GM21528 (cell line): ENCODE data around the gene WAS.
"Not testable (repeated sequence)": the region's sequence is repeated elsewhere in the genome, so short reads cannot be mapped to it uniquely, and the experiment has no call there.

ENCODE experiments used
- ATAC-seq: cut with Tn5 transposase; IDR thresholded peaks from one replicate; pipeline ENCODE4 v1.9.1; 2021; ENCODE audit warnings: mild to moderate bottlenecking, moderate library complexity; ENCODE audit not compliant: unreplicated experiment, low FRiP score

WAS gene

DNA sequence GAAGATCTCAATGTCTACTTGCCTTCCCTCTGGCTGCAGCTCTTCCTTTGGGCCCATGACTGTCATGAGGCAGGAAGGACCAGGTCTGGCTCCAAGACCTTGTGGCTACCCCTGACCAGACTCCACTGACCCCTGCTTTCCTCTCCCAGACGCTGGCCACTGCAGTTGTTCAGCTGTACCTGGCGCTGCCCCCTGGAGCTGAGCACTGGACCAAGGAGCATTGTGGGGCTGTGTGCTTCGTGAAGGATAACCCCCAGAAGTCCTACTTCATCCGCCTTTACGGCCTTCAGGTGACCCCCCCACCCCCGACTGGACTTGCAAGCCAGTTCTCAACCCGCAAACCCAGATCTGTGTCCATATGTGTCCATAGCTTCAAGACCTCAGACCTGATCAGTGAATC lies 535 bp downstream of the WAS start:
- no peak for ATAC-seq

DNA sequence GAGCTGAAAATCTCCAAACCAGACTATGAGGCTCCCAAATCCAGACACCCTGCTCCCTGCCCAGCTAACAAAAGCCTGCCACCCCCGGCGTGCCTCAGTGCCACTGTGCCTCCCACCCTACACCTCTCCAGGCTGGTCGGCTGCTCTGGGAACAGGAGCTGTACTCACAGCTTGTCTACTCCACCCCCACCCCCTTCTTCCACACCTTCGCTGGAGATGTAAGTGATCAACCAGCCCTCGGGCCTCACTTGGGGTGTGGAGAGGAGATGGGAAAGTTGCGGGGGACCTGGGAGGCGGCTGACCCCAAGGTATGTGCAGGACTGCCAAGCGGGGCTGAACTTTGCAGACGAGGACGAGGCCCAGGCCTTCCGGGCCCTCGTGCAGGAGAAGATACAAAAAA lies 1.8 kb downstream of the WAS start:
- ATAC-seq = no peak

DNA sequence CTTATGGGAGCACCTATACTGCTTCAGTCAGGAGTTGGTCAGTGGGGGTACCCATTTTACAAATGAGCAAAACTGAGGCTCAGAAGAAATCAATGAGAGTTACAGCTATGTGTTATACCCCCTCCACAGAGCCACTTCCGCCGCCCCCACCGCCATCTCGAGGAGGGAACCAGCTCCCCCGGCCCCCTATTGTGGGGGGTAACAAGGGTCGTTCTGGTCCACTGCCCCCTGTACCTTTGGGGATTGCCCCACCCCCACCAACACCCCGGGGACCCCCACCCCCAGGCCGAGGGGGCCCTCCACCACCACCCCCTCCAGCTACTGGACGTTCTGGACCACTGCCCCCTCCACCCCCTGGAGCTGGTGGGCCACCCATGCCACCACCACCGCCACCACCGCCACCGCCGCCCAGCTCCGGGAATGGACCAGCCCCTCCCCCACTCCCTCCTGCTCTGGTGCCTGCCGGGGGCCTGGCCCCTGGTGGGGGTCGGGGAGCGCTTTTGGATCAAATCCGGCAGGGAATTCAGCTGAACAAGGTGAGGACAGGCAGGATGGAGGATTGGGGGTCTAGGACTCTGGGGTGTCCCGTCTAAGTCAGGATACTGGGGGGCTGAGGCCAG lies 5.0 kb downstream of the WAS start:
- ATAC-seq = no peak

DNA sequence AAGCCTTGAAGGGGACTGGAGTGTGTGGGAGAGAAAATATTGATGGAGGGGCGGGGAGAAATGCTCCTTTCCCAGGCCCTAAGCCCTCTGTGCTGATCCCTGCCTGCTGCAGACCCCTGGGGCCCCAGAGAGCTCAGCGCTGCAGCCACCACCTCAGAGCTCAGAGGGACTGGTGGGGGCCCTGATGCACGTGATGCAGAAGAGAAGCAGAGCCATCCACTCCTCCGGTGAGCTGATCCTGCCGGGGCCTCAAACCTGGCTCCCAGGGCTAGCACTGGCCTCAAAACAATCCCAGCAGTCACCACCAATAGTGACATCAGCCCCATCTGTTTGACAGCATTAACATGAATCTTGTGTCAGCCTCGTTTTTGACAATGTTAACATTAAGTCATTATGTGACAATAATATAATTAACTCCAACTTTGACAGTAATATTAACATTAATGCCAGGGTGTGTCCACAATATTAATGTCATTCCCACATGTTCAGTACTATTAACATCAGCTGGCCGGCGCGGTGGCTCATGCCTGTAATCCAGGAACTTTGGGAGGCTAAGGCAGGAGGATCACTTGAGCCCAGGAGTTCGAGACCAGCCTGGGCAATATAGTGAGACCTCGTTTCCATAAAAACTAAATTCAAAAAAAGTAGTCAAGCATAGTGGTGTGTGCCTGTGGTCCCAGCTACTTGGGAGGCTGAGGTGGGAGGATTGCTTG lies 5.8 kb downstream of the WAS start:
- ATAC-seq = no peak

DNA sequence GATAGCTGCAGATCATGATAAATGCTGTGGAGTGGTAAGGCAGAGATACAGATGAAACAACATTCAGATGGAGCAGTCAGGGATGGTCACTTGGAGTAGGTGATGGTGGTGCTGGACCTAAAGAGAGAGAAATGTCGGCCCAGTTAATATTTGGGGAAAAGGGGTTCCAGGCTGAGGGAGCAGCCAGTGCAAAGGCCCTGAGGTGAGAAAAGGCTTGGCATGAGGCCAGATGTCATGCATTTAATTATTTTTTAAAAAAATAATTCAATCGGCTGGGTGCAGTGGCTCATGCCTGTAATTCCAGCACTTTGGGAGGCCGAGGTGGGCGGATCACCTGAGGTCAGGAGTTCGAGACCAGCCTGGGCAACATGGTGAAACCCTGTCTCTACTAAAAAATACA lies 8.1 kb downstream of the WAS start:
- not testable (repeated sequence) for ATAC-seq

DNA sequence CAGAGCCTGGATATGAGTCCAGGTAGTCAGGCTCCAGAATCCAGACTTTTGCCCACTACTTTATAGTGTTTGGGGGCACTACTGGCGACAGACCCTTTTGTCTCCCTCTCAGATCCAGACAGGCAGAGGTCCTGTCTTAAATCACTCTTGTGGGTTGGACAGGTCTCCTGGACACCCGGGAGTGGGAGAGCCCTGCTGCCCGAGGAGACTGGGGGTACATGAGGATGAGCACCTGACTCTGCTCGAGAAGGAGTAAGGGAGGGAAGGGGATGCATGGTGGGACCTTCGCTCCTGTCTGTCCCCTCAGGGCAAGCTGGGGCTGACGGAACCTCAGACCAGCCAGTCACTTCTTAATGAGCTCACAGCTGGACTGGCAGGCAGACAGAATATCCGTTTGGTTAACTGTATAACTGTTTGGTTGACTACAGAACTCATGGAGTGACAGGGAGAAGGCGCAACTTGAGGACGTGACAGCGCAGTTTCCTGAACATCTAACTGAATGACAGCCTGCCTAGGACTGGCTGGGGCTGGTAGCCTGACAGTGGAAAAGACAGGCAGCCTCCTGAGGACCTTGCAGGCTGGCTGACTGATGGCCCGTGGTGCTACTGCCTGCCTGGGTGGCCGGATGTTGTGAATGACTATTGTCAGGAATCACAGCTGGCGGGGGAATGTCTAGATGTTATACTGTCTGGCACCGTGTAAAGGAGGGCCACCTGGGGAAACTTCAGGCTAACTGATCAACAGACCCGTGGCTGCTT lies 11.4 kb downstream of the WAS start:
- ATAC-seq = no peak

DNA sequence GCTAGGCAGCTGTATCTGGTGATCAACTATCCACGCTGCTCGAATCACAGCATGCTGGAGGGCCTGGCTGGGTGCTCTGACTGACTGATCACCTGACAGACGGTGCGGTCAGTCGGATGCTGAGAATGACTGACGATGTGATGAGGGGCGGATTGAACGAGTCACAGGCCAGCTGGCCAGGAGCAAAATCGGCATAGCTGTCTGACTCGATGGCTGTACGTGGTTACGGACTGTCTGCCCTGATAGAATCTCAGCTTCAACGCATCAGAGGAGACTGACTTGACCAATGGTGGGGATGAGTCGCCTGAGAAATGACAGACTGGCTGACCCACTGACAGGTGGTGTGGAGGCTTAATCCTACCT lies 11.9 kb downstream of the WAS start:
- ATAC-seq = no peak

DNA sequence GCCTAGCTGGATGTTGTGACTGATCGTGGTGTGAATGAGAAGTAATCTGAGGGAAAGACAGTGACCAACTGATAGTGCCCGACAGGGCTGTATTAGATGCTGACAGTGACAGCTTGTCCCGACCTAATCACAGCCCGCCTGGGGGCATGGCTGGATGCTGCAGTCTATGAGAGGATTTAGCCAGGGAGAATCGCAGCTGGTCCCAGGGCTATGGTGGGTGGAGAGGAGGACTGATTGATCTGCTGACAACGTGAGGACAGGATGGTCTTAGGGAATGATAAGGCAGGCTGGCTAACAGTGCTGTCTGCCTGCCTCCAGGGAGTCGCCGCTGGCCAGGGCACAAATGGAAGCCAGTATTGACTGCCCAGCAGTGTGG lies 12.3 kb downstream of the WAS start:
- no peak for ATAC-seq

DNA sequence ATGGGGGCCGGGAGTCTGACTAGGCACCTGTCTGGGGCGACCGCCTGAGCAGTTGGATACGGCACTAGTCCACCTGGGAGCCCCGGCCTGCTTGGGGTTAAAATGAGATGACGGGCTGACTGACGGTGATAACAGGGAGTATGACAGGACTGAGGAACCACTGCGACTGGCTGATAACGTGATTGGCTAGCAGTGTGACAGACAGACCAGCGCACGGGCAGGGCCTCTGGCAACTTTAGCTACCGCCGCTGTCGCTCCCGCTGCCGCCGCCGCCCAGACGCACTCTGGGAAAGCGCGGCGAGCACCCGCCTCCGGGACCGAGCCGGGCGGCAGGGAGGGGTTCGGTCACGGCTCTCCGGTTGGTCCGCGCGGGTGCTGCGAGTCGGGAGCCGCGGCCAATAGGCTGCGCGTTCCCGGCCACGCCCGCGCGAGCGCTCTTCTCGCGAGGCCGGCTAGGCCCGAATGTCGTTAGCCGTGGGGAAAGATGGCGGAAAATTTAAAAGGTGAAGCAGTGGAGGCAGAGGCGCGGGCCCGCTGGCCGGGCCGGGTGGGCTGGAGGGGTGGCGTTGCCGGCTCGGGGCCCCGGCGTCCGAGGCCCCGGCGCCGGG lies 12.8 kb downstream of the WAS start, which contains the start of gene SUV39H1:
Gene SUV39H1 (plus strand): TSS at position 434 of the 608 bp plus-strand sequence. CDS start 51 bp downstream, at position 485.
- ATAC-seq = peak; percentile 95

DNA sequence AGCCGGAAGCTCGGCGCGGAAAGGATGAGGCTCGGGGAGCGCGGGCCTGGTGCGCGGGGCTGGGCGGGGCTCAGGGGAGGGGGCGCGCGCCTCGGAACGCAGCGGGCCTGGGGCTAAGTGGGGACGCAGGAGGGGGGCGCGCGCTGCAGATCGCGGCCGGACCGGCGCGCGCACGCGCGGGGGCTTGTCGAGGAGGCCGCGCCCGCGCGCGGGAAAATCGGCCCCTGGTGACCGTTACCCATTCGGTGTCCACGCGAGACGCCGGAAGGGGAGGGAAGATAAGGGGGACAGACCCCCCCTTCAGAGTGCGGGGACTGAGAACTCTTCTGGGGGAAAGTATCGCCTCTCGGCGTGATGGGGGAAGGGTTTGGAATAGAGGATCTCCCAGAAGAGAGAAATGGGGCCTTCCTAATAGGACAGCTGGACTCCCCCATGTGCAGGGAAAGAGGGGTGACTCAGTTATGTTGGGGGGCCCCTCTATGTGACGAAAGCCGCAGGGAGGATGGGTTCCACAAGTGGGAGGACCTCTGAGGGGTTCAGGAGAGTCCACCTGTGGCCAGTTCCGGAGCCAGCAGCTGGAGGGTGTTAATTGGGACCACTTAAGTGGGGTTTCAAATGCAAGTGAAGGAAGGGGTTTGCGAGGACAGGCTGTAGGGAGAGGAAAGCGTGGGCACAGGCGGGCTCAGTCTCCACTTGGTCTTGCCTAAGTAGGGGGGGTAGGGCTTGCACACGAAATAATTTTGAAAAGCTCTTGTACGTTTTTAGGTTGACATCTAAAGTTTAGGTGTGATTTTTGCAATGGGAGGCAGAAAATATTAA lies 13.5 kb downstream of the WAS start:
- ATAC-seq = peak; percentile 17

DNA sequence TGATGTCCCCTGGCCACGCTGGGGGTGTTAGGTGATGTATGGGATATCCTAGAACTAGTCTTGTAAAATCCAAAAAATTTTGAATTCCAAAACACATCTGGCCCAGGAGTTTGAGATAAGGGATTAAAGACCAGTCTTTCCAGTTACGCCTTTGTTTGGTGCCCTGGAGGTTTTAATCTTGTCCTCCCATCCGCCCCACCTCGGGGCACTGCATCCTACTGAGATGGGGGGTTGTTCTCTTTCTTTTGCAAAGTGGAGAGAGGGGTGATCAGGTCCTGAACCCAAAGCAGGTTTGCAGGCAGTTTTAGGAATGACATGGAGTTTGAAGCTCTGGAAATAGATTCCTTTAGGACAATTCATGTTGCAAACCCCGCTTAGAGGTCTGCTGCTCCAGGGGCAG lies 14.7 kb downstream of the WAS start:
- ATAC-seq = no peak

DNA sequence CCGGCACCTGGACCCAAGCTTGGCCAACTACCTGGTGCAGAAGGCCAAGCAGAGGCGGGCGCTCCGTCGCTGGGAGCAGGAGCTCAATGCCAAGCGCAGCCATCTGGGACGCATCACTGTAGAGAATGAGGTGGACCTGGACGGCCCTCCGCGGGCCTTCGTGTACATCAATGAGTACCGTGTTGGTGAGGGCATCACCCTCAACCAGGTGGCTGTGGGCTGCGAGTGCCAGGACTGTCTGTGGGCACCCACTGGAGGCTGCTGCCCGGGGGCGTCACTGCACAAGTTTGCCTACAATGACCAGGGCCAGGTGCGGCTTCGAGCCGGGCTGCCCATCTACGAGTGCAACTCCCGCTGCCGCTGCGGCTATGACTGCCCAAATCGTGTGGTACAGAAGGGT lies 16.6 kb downstream of the WAS start:
- no peak for ATAC-seq

DNA sequence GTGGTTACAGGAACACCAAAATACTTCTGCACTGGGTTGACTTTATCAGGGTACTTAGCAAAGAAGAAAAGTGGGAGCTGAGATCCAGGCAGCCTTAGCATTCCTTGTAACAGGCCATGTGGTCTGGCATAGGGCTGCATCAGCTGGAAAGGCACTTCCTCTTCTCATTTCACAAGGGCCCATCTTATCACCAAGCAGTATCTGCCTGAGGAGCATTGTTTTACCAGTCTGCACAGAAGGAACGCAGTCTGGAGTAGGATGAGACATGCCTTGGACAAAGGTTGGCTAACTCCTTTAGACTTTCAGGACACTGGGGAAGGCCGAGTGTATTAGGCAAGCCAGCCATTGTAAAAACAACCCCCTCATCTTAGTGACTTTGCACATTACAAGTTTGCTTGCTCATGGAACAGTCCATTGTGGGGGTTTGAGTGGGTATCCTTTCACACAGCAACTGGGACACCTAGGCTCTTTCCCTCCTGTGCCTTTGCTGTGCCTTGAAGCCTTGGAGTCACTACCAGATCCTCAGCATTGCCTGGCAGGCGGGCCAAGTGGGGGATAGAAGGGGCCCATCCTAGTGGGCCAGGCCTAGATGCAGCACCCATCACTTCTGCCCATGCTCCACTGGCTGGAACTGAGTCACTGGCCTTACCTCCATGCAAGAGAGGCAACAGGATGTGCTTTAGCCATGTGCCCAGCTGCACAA lies 17.5 kb downstream of the WAS start:
- no peak for ATAC-seq

DNA sequence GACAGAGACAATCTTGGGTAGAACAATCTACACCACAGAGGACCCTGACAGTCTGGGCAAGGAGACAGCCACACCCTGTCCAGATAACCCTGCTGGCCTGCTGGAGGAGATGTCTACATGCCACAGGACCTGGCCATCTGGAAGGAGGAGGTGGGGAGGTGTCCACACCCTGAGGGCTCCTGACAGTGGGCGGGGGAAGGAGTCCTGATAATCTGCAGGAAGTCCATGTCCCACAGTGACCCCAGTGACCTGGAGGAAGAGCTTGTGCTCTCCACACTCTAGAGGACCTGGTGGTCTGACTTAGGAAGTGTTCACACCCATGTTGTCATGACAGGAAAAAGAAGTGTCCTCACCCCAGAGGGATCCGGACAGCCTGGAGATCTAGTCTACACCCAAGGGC lies 18.4 kb downstream of the WAS start:
- ATAC-seq = no peak

DNA sequence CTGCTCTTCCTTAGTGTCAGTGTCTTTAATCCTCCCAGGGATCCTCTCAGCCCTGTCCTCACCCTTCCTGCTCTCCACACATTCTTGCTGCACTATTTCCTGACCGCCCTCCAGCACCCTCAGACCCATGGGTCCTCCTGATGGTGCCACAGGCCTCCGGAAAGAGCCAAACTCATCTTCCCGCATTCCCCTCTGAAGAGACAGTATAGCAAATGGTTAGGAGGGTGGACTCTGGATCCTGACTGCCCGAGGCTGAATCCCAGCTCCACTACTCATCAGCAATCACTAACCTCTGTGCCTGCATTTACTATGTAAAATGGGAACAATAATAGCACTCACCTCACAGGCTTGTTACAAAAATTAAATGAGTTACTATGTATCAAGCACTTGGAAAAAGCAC lies 19.1 kb downstream of the WAS start:
- no peak for ATAC-seq

DNA sequence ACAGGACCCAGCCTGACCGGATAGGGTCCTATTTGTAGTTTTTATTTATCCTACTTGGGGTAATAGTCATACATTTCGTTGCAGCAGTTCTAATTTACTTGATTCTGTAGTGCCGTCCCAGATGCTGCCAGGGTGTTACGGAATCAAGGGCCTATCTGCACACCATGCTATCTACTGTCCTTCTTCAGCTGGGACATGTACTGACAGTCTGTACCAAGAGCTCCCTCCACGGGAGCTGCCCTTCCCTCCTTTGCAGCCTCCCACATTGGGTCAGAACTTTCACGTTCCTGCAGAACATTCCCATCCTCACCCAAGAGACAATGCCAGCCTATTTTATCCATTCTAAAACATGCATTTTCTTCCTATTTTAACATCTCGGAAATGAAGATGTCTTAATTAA lies 19.6 kb downstream of the WAS start:
- ATAC-seq = no peak

DNA sequence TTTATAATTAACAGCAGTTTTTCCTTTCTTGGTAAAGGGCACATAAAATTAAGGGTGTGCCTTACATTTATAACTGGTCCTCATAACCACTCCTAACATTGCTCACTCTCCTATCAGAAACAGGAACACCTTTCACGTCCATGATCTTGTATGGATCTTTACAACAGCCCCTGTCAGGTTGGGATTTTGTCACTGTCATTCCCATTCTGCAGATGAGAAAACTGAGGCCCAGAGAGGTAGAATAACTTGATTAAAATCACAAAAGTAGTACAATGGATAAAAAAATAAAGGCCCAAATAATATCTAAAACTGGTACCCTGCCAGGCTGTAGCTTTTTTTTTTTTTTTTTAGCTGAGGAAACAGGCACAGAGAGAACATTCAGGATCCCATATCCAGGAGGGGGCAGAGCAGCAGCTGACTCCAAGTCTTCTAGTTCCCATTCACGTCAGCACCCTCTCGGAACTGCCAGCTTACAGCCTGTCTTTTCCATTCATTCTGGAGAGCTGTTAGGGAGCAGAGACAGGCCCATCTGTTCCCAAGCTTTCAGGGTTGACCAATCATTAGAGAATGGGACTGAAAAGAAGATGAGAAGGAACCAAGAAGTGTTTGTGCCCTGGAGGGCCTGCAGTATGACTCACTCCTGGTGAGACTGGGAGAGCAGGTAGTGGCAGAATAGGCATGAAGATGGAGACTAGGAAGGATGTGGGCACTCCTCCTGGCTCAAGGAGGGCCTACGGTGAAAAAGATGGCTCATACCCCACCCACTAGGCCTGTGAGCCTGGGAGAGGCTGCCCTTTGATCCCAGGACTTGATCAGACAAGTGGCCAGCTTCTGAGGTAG lies 20.3 kb downstream of the WAS start:
- no peak for ATAC-seq

DNA sequence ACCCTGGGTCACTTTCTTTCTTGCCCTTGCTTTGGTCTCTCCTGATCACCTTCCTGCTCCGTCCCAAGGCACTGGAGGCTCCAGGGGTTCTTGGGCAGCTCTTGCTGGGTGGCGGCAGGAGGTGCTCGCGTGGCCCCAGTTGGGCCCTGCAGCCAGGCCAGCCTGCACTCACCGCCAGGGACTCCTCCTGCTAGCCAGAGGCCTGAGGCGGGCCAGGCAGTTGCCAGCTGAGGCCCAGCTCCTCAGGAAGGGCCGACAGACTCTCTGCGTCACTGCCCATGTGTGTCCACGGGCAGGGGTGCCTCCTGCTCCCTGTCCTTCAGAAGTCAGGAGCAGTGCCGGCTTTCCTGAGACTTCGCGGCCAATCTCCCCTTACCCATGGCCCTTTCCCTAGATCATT lies 22.3 kb downstream of the WAS start:
- no peak for ATAC-seq

DNA sequence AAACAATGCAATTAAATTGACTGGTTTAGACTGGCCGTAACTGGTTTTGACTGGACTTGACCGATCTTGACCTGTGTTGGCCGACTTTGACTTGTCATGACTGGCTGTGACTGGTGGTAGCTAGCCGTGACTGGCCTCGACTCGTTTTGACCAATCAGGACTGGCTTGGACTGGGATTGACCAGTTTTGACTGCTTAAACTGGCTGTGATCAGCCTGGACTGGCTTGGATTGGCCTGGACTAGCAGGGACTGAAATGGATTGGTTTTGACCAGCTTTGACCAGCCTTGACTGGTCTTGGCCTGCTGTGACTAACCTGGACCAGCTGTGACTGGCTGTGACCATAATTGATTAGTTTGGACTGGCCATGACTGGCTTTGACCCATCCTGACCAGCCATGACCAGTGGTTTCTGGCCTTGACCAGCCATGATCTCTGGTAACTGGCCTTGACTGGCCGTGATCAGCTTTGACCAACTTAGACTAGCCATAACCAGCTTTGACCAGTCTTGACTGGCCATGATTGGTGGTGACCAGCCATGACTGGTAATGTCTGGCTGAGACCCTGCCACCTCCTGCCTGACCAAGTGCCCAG lies 26.0 kb downstream of the WAS start:
- no peak for ATAC-seq
